ENCODE results near the gene NR2E3. TPM values are rescaled to one million over a fixed set of nuclear protein-coding genes. Genes with fewer than 3 reads are reported as not detected.

NR2E3 gene
- total and polyA plus RNA-seq, 4 donors = 0.06 to 0.80 (median 0.30) TPM

DNA sequence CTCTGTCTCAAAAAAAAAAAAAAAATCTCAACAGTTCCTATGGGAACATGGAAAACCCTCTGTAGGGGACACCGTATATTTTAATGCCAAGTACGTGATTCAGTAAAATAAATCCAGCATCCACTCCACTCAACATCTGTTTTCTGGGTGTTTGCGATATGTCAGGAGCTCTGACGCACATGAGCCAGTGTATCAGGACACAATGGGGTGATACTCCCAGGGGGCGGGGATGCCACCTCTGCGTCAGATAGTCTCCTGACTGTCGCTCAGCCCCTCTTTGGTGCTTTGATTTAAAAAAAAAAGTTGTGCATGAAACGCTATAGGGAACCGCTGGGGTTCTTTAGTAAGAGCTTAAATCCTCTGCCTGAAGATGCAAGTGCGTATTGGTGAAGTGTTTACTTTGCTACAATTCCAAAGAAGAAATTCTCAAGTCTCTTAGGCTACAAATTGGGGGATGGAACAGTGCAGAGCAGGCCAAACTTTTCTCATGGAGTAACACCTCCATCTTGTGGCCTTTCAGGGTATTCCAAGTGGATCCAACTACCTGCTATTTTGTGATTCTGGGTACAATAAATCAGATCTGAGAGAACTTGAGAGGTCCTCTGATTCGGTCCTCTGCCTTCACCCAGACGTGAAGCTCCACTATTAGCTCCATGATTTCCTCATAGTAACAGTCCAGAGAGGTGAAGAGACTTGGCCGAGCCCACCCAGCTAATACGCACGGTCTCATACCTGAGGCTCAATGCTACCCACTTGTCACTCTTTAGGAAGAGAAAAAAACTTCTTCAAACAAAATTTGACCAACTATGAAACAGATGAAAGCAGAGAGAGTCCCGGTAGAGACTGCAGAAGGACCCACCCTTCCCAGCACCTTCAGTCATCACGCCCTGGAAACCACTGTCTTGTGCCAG, 9.3 kb upstream of the NR2E3 start:
- no peaks in the 10 kb centered on the region for H3K36me3 ChIP-seq (ENCODE audit: control insufficient read depth in 4 of 4, insufficient read depth in 4 of 4, low read length in 4 of 4)
- ATAC-seq (ENCODE audit: insufficient read depth, low FRiP score) = peak; percentile 90
- H3K9me3 ChIP-seq (ENCODE audit: control insufficient read depth in 4 of 4, insufficient read depth in 3 of 4, low read length in 3 of 4) = no peaks in the 10 kb centered on the region
- H3K27ac ChIP-seq (ENCODE audit: low read depth in 1 of 2, low read length in 1 of 2) = no peak overlapping the region
- TF ChIP-seq, protein P1, sequence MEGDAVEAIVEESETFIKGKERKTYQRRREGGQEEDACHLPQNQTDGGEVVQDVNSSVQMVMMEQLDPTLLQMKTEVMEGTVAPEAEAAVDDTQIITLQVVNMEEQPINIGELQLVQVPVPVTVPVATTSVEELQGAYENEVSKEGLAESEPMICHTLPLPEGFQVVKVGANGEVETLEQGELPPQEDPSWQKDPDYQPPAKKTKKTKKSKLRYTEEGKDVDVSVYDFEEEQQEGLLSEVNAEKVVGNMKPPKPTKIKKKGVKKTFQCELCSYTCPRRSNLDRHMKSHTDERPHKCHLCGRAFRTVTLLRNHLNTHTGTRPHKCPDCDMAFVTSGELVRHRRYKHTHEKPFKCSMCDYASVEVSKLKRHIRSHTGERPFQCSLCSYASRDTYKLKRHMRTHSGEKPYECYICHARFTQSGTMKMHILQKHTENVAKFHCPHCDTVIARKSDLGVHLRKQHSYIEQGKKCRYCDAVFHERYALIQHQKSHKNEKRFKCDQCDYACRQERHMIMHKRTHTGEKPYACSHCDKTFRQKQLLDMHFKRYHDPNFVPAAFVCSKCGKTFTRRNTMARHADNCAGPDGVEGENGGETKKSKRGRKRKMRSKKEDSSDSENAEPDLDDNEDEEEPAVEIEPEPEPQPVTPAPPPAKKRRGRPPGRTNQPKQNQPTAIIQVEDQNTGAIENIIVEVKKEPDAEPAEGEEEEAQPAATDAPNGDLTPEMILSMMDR (IDR thresholded peaks at IDR 0.05; ENCODE audit: control extremely low read depth, extremely low read depth) = peak; percentile 69
- H3K4me3 ChIP-seq = no peak overlapping the region
- H3K9ac ChIP-seq (ENCODE audit: insufficient read depth in 1 of 2, low read length in 2 of 2) = no peak overlapping the region
- H3K27me3 ChIP-seq (ENCODE audit: control insufficient read depth in 3 of 3, insufficient read depth in 3 of 3, low read length in 2 of 3) = no peaks in the 10 kb centered on the region
- 52 to 55% methylated on average over 17 of the region's 17 CpGs for WGBS, 2 donors
- peak; percentile 80 to 94 (median 91) for DNase-seq
- H3K4me1 ChIP-seq (ENCODE audit: control insufficient read depth in 5 of 5, insufficient read depth in 5 of 5, low read length in 5 of 5) = peaks cover 0 to 16% (median 4%) of the 10 kb centered on the region in 5 donors

DNA sequence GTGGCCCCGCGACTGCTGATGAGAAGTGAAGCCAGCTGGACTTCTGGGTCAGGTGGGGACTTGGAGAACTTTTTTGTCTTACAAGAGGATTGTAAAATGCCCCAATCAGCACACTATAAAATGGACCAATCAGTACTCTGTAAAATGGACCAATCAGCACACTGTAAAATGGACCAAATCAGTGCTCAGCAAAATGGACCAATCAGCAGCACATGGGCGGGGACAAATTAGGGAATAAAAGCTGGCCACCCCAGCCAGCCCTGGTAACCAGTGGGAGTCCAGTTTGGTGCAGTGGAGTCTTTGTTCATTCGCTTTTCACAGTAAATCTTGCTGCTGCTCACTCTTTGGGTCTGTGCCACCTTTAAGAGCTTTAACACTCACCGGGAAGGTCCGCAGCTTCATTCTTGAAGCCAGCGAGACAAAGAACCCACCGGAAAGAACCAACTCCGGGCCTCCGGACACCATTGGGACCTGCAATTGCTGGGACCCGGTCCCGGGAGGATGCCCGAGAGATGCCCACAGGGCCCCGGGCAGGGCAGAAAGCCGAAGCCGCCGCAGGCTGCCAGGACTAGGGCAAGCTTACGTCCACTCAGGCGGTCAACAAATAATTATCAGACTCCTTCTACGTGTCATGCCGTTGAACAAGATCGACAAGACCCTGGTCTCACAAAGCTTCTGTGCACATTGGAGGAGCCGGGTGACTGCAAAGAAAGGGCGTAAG, 8.3 kb upstream of the NR2E3 start:
- no peak for ATAC-seq (ENCODE audit: insufficient read depth, low FRiP score)
- TF ChIP-seq, protein P1 (IDR thresholded peaks at IDR 0.05; ENCODE audit: control extremely low read depth, extremely low read depth) = no peak
- 96% methylated on average over 24 of the region's 24 CpGs for WGBS, 2 donors

DNA sequence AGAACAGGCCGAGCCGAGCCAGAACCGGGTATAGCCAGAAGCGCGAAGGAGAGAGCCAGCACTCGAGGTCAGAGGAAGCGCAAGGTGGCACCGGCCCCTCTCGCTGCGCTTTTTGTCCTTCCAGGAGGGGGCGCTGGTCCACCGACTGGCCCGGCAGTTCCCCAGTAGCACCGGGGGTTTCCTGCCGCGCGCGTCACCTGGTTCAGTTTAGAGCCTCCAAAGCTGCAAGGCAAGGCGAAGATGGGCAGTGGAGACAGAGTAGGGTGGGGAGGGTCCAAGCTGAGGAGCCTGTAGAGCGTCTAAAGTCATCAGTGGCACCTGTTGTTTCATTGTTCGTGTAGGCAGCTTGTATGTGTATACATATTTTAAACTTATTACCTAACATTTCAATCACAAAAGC, 7.6 kb upstream of the NR2E3 start:
- Histone ChIP-seq H3K9ac (ENCODE audit: insufficient read depth in 1 of 2, low read length in 2 of 2) (no peak overlapping the region), H3K9me3 (ENCODE audit: control insufficient read depth in 4 of 4, insufficient read depth in 3 of 4, low read length in 3 of 4) (peaks cover 0 to 2% (median 0%) of the 10 kb centered on the region in 4 donors), H3K4me3 (no peak overlapping the region), H3K27ac (ENCODE audit: low read depth in 1 of 2, low read length in 1 of 2) (no peak overlapping the region), H3K27me3 (ENCODE audit: control insufficient read depth in 3 of 3, insufficient read depth in 3 of 3, low read length in 2 of 3) (no peaks in the 10 kb centered on the region), H3K4me1 (ENCODE audit: control insufficient read depth in 5 of 5, insufficient read depth in 5 of 5, low read length in 5 of 5) (peaks cover 0 to 33% (median 4%) of the 10 kb centered on the region in 5 donors), H3K36me3 (ENCODE audit: control insufficient read depth in 4 of 4, insufficient read depth in 4 of 4, low read length in 4 of 4) (no peaks in the 10 kb centered on the region)
- WGBS, 2 donors = 61 to 66% methylated on average over 21 of the region's 21 CpGs
- TF ChIP-seq, protein P1 (IDR thresholded peaks at IDR 0.05; ENCODE audit: control extremely low read depth, extremely low read depth) = no peak
- ATAC-seq (ENCODE audit: insufficient read depth, low FRiP score) (no peak), DNase-seq (no peak)

More for the DNA sequence above, 8.3 kb upstream of the NR2E3 start:
- DNase-seq = no peak
- Histone ChIP-seq H3K4me3 (no peak overlapping the region), H3K27ac (ENCODE audit: low read depth in 1 of 2, low read length in 1 of 2) (no peak overlapping the region), H3K4me1 (ENCODE audit: control insufficient read depth in 5 of 5, insufficient read depth in 5 of 5, low read length in 5 of 5) (peaks cover 0 to 26% (median 4%) of the 10 kb centered on the region in 5 donors), H3K27me3 (ENCODE audit: control insufficient read depth in 3 of 3, insufficient read depth in 3 of 3, low read length in 2 of 3) (no peaks in the 10 kb centered on the region), H3K9me3 (ENCODE audit: control insufficient read depth in 4 of 4, insufficient read depth in 3 of 4, low read length in 3 of 4) (peaks cover 0 to 2% (median 0%) of the 10 kb centered on the region in 4 donors), H3K9ac (ENCODE audit: insufficient read depth in 1 of 2, low read length in 2 of 2) (no peak overlapping the region), H3K36me3 (ENCODE audit: control insufficient read depth in 4 of 4, insufficient read depth in 4 of 4, low read length in 4 of 4) (no peaks in the 10 kb centered on the region)

Measured in lung (tissue), 12 donors.